HG03175 (cell line): ENCODE measurements around the gene DAZL.

Experiments
- ATAC-seq: cut with Tn5 transposase; IDR thresholded peaks from one replicate; pipeline ENCODE4 v1.9.1; 2021; ENCODE audit warnings: mild to moderate bottlenecking, moderate library complexity; ENCODE audit not compliant: unreplicated experiment

DAZL gene

GRCh38 chr3:16596352-16597032 lies 8.7 kb downstream of the DAZL start:
- ATAC-seq, result peak; percentile 72

GRCh38 chr3:16595778-16596177 lies 9.4 kb downstream of the DAZL start:
- no peak for ATAC-seq

GRCh38 chr3:16589867-16590624 lies 15.2 kb downstream of the DAZL start:
- ATAC-seq, result peak; percentile 98

- no peak for ATAC-seq
These were observed 16.1 kb downstream of the DAZL start for GRCh38 chr3:16589120-16589519.

GRCh38 chr3:16587681-16588060 lies 17.6 kb downstream of the DAZL start:
- ATAC-seq, result no peak

- no peak for ATAC-seq
These were observed 18.1 kb downstream of the DAZL start for GRCh38 chr3:16587047-16587680.

- ATAC-seq, result no peak
These were observed 20.3 kb downstream of the DAZL start for GRCh38 chr3:16584880-16585279.

- no peak for ATAC-seq
These were observed 21.7 kb downstream of the DAZL start for GRCh38 chr3:16583551-16583950.

- ATAC-seq, result no peak
These were observed 35.1 kb downstream of the DAZL start for GRCh38 chr3:16570113-16570512.

- no peak for ATAC-seq
These were observed 36.7 kb downstream of the DAZL start for GRCh38 chr3:16568532-16568931.

GRCh38 chr3:16568115-16568514 lies 37.1 kb downstream of the DAZL start:
- no peak for ATAC-seq

GRCh38 chr3:16559653-16560365 lies 45.4 kb downstream of the DAZL start:
- ATAC-seq, result no peak

- no peak for ATAC-seq
These were observed 51.1 kb downstream of the DAZL start for GRCh38 chr3:16554126-16554525.

GRCh38 chr3:16552757-16553156 lies 52.5 kb downstream of the DAZL start:
- no peak for ATAC-seq

GRCh38 chr3:16551342-16551976 lies 53.8 kb downstream of the DAZL start:
- no peak for ATAC-seq

- peak; percentile 85 for ATAC-seq
These were observed 54.4 kb downstream of the DAZL start for GRCh38 chr3:16550676-16551341.

- peak; percentile 13 for ATAC-seq
These were observed 54.9 kb downstream of the DAZL start for GRCh38 chr3:16550305-16550675.

- ATAC-seq, result no peak
These were observed 56.5 kb downstream of the DAZL start for GRCh38 chr3:16548721-16549120.

GRCh38 chr3:16547561-16548357 lies 57.5 kb downstream of the DAZL start:
- no peak for ATAC-seq
